ENCODE data around the gene CAV3.
A peak's percentile ranks its signal among the peaks of the same experiment; 100 is the strongest.

Gene CAV3

GRCh38 chr3:8755564-8756237, 22.1 kb downstream of the CAV3 start:
- peak; percentile 5 for TF ChIP-seq CTCF (IDR thresholded peaks at IDR 0.05; ENCODE audit: insufficient read depth, missing control alignments)
- DNase-seq (ENCODE audit: insufficient read length, low spot score) (no peak), FAIRE-seq (no peak)

GRCh38 chr3:8756671-8757070, 23.1 kb downstream of the CAV3 start:
- FAIRE-seq = no peak
- TF ChIP-seq CTCF (IDR thresholded peaks at IDR 0.05; ENCODE audit: insufficient read depth, missing control alignments) = no peak
- no peak for DNase-seq (ENCODE audit: insufficient read length, low spot score)

- TF ChIP-seq CTCF (IDR thresholded peaks at IDR 0.05; ENCODE audit: insufficient read depth, missing control alignments) = no peak
- no peak for FAIRE-seq
- no peak for DNase-seq (ENCODE audit: insufficient read length, low spot score)
These were observed 24.2 kb downstream of the CAV3 start for GRCh38 chr3:8757551-8758518.

- FAIRE-seq (no peak), DNase-seq (ENCODE audit: insufficient read length, low spot score) (no peak)
- no peak for TF ChIP-seq CTCF (IDR thresholded peaks at IDR 0.05; ENCODE audit: insufficient read depth, missing control alignments)
These were observed 25.6 kb downstream of the CAV3 start for GRCh38 chr3:8759038-8759707.

GRCh38 chr3:8760091-8760490, 26.5 kb downstream of the CAV3 start:
- DNase-seq (ENCODE audit: insufficient read length, low spot score) (no peak), FAIRE-seq (no peak)
- TF ChIP-seq CTCF (IDR thresholded peaks at IDR 0.05; ENCODE audit: insufficient read depth, missing control alignments) = no peak

GRCh38 chr3:8760506-8760905, 26.9 kb downstream of the CAV3 start:
- DNase-seq (ENCODE audit: insufficient read length, low spot score) (no peak), FAIRE-seq (no peak)
- TF ChIP-seq CTCF (IDR thresholded peaks at IDR 0.05; ENCODE audit: insufficient read depth, missing control alignments) = no peak

Data from D721Med (cell line).